Activated naive CD4-positive, alpha-beta T cell (primary cell): ENCODE results near the gene SLC16A6.
"Not testable (repeated sequence)": the region's sequence is repeated elsewhere in the genome, so short reads cannot be mapped to it uniquely, and the experiment has no call there.

ENCODE experiments used
- DNase-seq, 4 experiments: peaks; one replicate each; lab custom pipeline; 2025; lab: John Stamatoyannopoulos, UW

SLC16A6 gene

GRCh38 chr17:68289936-68290267, 1.0 kb downstream of the SLC16A6 start:
- DNase-seq = no peak

DNA sequence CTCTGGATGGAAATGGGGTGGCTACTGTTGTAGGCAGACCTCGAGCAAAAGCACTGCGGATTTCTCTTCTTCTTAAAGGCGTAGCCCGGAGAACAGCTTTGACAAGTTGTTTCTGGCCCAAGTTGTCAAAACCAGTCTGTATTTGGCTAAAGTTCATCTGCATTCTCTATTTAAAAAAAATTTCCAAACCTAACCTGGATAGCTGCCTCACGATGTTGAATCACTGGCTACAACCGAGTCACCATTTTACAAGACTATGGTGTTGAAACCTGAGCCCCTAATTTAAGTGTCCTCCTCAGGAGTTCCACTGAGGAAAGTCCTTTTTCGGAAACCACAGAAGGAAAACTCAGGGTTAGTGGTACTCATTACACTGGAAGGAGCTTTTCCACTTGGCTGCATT, 1.5 kb downstream of the SLC16A6 start:
- no peak for DNase-seq

GRCh38 chr17:68288804-68289203, 2.1 kb downstream of the SLC16A6 start:
- DNase-seq = no peak

DNA sequence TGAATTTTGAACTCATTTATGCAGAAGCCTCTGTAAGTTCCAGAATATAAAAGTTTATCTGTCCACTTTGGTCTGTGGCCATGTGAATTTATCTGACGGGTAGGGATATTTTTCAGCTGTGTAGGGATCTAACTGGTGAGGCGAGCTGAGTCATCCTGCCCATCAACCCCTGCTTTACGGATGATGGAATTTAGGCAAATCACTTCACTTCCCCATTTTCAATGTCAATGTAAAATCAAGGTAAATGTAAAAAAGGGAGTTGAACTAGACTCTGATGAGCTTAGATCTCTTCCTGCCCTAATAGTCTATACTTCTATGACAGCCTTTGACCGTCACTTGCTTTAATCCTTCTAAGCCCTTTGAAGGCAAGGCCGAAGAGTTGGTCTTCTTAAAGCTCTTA, 2.6 kb downstream of the SLC16A6 start:
- DNase-seq = no peak

- DNase-seq = not testable (repeated sequence)
Measured at GRCh38 chr17:68281965-68282364, 9.0 kb downstream of the SLC16A6 start.

DNA sequence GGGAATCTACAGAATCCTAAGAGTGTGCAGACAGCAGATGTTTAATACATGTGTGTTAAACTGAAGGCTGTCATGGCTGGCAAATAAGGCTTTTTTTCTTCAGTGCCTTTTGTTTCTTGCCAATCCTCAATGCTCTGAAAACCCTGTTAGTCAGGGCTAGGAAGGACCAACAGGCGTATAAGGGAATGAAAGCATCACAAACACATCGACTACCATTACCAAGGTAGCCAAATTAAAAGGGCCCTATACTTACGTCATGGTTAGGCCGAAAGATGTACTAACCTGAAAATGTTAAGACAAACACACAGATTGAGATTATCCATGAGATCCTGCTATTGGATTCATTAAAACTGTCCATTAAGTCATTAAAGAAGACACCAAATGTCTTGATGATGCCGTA, 13.1 kb downstream of the SLC16A6 start:
- no peak for DNase-seq

DNA sequence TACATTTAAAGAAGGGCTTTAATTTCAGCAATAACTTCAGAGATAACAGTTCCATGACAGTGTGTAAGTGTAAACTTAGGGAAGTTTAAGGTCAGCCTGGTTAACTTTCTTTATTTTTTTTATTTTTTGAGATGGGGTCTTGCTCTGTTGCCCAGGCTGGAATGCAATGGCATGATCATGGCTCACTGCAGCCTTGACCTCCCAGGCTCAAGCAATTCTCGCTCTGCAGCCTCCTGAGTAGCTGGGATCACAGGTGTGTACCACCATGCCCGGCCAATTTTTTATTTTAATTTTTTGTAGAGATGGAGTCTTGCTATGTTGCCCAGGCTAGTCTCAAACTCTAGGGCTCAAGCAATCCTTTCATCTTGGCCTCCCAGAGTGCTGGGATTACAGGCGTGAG, 14.6 kb downstream of the SLC16A6 start:
- DNase-seq = not testable (repeated sequence)

DNA sequence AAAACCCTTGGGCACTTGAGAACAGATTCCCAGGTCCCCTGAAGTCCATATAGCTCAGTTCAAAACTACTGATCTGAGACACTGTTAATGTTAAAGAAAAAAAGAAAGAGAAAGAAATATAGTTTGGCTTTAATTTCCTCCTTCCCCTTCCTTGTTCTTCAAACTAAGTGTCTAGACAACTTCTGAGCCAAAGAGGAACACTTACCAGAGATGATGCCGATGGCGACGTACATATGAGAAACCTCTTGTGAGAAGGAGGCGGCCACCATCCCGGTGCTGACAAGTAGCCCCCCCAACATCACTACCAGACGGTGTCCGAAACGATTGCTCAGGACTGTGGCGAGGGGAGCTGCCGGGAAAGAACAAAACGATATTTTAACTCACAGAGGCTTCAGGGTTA, 17.2 kb downstream of the SLC16A6 start:
- no peak for DNase-seq

- DNase-seq = not testable (repeated sequence)
Measured at GRCh38 chr17:68265833-68266232, 25.1 kb downstream of the SLC16A6 start.

DNA sequence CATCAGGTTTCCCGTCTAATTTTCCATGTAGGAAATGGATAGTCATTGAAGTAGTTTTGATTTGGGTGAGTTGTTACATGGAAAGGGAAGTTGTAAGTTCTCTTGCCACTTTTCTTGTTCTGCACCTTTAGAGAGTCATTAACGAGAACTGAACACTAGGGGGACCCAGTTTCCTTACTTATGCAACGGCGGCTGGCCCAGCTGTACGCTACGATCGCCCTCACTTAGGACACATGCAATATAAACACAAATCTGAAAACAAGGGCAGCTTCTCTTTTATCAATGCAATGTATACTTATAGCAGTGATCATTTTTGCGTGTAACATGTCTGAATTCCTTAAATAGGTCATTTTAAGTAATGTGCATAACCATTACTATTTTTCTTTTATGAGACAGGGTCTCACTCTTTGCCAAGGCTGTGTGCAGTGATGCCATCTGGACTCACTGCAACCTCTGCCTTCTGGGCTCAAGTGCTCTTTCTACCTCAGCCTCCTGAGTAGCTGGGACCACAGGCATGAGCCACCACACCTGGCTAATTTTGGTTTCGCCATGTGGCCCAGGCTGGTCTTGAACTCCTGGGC, 27.7 kb downstream of the SLC16A6 start:
- not testable (repeated sequence) for DNase-seq

DNA sequence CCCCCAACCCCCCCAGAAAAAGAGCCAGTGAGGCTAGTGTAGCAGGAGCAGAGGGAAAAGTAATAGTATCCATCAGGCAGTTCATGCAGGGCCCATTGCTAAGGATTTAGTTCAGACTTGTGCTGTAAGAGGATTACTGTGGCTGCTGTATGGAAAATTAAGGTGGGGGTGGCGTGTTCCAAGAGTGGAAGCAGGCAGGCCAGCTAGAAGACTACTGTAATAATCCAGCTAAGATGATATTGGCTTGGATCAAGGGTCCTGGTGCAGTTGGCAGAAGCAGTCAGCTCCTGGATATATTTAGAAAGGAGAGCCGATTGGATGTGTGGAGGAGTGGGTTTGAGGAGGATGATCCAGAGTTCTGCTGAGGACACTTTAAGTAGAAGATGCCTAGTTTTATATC, 28.5 kb downstream of the SLC16A6 start:
- not testable (repeated sequence) for DNase-seq

- no peak for DNase-seq
Measured at GRCh38 chr17:68260051-68260762, 30.7 kb downstream of the SLC16A6 start.

DNA sequence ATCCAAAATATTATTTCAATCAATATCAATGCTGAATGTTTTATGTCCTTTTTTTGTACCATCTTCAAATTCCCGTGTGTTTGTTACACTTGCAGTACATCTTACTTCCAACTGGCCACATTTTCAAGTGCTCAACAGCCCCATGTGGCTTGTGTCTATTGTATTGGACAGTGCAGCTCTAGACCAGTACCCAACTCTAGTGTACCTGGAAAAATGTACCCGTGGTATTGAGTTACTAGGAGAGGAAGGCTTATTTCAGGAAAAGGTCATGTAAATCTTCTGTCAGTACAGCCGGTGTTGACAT, 31.3 kb downstream of the SLC16A6 start:
- DNase-seq = not testable (repeated sequence)

GRCh38 chr17:68258890-68259647, 31.9 kb downstream of the SLC16A6 start:
- peak in 3 of 4 experiments; percentile 10 to 47 (median 26) for DNase-seq

DNA sequence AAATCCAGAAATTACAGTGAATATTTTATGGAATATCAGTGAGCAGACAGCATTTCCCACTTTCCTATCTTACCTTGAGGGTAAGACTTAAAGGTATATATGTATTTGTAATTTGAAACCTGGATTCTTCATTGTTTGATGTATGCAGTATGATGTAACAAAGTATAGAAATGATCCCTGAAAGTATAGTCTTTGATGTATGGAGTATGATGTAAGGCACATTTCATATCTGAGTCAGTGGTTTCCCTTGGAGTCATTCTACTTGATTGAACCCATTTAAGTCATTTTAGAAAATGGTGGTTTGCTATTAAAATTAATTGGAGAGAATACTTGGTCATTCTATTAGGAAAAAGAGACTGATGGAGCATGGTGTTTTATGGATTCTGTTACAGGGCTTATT, 33.0 kb downstream of the SLC16A6 start:
- no peak for DNase-seq

DNA sequence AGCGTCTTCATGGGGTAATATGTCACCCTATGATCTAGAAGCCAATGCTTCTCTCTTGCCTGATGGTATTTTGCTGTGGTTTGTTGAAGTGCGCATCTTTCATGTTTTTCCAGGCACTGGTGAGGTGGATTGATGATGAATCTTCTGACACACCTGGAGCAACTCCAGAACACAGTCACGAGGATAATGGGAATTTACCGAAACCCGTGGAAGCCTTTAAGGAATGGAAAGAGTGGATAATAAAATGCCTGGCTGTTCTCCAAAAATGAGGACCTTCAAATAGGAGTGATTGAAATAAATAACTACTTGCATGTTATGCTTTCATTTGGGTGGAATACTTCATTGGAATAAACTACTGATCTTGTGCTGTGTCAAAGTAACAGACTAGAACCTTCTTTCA, 34.2 kb downstream of the SLC16A6 start:
- not testable (repeated sequence) for DNase-seq

GRCh38 chr17:68255731-68256538, 35.0 kb downstream of the SLC16A6 start:
- DNase-seq = no peak

- DNase-seq = no peak
Measured at GRCh38 chr17:68255151-68255550, 35.8 kb downstream of the SLC16A6 start.

GRCh38 chr17:68253426-68253825, 37.5 kb downstream of the SLC16A6 start:
- DNase-seq = not testable (repeated sequence)

GRCh38 chr17:68249354-68249765, 41.6 kb downstream of the SLC16A6 start:
- DNase-seq = no peak

- no peak for DNase-seq
Measured at GRCh38 chr17:68248891-68249290, 42.0 kb downstream of the SLC16A6 start.

- DNase-seq = no peak
Measured at GRCh38 chr17:68248199-68248825, 42.6 kb downstream of the SLC16A6 start.
